HG03060 (cell line): Measurements from ENCODE around the gene CALML4.
"Not testable (repeated sequence)": the region's sequence is repeated elsewhere in the genome, so short reads cannot be mapped to it uniquely, and the experiment has no call there.

Experiments used
- ATAC-seq: cut with Tn5 transposase; IDR thresholded peaks from one replicate; pipeline ENCODE4 v1.9.1; 2021; ENCODE audit warnings: low read depth, moderate number of reproducible peaks; ENCODE audit not compliant: unreplicated experiment

Gene CALML4

DNA sequence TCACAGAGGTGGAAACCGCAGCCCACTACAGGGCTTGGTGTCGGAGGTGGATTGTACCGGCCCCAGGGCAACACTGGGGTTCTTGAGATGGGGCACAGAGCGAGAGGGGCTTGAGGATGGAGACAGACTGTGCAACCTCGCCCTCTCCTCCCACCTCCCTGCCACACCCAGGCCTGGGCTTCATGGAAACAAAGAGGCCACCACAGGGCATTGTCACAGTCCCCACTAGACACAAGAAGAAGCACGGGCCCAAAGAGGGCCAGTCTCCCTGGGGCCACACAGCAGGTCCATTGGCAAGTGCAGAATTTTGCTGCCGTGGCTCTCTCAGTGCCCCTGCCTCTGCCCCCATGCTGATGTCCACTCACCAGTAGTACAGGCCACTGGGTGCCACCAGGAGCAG lies 4.1 kb upstream of the CALML4 start:
- no peak for ATAC-seq

DNA sequence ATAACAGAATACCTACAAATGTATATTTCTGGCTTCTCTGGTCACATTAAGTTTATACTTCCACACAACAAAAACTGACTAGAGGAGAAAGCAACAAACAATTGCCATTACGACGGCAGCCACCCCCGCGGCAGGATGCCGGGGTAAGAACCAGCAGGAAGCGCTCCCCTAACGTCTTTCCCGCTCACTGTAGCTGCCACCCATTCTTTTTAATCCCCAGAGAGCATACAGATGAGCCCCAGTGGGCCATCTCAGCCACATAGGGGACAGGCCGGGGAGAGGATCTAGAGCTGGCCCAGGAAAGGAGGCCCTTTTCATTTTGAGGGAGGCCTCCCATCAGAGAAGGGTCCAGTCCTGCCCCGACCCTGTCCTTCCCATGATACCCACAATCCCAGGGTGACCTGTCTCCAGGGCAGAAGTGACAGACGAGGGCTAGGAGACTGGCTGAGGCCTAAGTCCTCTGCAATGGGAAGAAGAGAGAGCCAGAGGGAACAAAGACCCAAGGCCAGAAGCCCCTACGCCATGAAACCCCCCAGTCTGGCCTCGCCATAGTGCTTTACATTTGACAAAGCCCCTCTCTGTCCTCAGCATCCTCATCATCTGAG lies 3.6 kb upstream of the CALML4 start:
- no peak for ATAC-seq

DNA sequence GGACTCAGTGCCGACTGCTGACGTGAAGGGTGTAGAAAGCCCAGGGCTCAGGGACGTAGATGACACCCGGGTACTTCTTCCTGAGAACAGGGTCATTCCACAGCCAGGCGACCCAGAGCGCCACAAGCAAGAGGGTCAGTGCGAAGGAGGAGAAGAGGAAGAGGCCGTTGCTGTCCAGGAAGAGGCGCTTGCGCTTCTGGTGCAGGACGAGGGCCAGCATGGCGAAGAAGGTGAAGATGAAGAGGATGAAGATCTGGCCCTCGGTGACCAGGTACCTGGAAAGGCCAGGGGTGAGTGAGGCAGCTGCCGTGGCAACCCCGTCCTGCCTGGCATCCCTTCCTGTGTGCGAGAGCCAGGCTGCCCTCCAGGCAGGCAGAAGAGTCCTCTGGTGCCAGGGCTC lies 3.0 kb upstream of the CALML4 start:
- ATAC-seq, result no peak

DNA sequence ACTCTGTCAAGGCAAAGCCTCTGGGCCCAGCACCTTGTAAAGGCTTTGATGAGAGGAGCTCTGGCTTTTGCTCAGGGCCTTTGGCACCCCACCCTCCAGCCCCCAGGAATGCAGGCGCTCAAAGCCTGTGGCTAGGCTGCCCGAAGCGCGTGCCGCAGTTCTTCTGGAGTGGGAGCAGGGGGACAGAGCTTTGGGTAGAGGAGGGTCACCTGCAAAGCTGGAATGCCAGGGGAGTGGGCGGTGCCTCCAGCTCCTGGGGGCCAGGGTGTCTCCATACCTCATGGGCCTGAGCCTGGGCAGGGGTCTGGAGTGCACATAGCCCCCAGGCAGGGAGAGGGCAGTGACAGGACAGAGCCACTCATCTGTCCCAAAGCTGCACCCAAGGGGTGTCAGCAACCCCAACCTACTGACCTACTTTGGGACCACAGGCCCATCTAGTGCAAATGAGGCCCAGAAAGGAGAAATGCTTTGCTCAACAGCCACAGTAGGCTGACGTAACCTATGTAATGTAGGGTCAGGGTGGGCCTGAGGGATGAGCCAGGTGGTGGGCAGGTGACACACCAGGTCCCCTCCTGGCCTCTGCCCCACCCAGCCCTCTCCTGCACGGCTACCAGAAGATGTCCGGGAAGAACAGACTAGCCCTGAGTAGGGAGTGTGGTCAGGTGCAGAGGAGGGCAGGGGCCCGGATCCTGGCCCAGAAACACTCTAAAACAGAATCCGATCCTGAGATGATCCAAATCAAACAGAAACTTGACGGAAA lies 2.2 kb upstream of the CALML4 start:
- no peak for ATAC-seq

DNA sequence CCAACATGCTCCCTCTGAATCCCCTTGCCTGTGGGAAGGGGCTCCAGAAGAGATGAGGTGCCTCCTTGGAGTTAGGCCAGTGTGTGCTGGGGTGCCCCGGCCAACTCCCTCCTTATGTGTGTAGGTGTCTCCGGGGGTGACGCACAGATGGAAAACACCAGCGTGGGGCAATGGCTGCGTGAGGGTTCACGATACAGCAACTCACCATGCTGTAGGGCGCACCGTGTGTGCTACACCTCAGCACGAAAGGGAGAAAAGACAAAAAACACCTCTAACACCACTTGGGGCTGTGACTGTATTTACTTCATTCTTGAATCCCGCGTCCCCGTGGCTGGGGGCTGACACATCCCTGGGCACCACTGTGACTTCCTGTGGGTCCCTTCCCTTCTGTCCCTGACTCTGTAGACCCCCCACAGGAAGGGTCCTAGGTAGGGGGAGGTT lies 1.6 kb upstream of the CALML4 start:
- ATAC-seq, result no peak

DNA sequence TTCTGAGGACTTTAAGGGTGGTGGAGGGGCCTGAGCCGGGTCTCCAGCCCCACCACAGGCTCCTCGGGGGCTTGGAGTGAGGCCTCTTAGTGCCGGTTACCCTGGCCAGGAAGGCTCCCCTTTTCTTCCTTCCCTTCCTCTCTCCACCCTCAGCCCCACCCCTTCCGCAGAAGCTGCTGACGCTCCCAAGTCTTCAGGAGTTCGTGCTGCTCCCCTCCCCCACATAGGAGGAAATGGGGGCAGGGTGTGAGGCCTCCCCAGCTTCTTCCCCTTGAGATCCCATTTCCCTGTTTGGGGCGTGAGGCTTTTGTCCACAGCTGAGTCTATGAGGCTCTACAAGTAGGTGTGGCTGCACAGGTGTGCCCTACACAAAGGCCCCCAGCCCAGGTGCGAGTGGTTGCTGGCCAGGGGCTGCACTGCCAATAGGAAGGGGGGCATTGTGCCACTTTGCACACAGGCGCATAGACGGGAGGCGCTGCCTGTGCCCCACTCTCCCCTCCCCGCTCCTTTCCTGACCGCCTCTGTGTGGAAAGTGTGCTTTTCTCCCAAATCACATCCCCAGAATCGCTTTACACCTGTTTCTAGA lies 915 bp upstream of the CALML4 start:
- ATAC-seq, result no peak

DNA sequence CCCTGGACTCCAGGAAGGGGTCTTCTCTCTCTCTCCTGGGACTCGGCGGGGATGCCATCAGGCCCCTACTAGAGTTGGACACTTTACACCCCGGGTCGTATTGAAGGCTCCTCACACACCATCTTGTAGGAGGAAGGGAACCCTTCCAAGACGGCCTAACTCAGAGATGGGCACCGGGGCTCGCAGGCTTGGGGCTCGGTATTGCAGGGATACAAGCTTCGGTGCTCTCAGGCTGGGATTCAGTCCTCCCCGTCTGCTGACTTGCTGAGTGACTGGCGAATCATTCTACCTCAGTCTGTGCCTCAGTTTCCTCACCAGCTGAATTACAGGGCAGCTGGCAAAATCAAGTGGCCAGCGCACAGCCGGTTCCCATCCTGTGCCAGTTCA lies 419 bp upstream of the CALML4 start:
- no peak for ATAC-seq

DNA sequence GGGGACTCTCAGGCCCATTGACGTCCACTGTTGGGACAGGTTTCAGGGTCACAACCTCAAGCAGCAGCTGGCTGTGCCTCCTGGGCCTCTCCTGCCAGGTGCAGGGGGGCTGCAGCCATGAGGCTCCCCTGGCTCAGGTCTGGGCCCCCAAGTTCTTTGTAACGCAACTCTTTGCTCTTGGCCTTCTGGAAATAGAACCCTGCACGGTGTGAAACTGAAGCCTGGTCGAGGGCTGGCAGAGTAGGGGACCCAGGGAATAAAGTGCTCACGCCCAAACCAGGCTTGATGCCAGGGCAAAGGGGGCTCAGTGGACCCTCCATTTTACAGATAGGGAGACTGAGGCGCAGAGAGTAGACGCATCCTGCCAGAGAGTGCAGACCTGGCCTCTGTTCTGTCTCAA lies 771 bp downstream of the CALML4 start:
- no peak for ATAC-seq

DNA sequence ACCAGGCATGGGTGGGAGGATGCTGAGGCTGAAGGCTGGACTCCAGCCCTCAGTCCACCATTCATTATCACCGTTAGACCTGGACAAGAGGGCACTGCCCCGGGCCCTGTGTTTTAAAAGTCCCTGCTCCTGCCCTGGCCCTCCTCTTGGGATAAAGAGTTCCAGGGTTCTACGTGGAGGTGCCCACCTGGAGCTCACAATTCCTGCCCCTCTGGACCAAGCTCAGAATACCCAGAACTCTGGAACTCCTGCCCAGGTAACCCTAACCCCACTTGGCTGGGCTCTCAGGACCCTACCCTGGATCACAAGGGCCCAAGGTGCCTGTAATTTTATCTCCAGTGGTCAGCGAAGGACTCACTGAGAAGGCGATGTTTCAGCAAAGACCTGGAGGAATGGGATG lies 1.2 kb downstream of the CALML4 start:
- no peak for ATAC-seq

DNA sequence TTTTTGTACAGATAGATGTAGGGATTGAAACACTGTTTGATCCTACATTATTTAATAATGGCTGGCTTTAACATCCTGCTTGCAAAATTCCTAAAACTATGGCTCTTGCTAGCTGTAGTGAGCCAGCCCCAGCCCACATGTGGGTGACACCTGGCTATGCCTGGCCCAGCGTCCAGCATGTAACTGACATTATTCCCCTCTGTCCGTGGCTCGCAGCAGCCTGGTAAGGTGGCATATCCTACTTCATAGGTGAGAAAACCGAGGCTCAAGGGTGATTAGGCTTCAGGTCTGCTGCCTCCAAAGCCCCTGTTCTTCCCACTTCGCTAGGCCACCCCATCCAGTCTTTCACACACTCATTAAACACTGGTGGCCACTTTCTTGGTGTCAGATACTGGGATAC lies 1.6 kb downstream of the CALML4 start:
- no peak for ATAC-seq

DNA sequence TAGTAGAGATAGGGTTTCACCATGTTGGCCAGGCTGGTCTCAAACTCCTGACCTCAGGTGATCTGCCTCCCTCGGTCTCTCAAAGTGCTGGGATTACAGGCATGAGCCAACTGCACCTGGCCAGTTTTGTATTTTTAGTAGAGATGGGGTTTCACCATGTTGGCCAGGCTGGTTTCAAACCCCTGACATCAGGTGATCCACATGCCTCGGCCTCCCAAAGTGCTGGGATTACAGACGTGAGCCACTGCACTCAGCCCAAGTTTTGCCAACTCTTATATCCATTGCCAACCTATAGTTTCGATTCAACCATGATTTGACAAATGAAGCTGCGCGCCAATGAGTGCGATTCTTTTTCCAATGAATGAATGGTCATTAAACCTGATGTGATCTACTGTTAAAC lies 2.1 kb downstream of the CALML4 start:
- not testable (repeated sequence) for ATAC-seq

DNA sequence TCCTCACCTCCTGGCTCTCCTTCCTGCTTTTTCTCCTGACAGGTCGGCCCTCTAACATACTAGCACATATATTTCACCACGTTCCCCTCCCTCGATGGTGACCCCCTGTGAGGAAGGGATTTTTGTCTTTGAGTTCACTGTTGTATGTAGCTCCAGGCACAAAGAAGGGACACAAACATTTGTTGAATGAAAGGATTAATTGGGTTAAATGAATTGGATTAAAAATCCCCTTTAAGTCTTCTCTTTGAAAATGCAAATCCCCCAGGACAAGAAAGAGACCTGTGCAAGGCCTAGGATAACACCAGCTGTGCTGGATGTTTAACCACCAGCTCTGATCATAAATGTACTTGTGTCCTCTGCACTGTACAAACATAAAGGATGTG lies 3.3 kb downstream of the CALML4 start:
- no peak for ATAC-seq

DNA sequence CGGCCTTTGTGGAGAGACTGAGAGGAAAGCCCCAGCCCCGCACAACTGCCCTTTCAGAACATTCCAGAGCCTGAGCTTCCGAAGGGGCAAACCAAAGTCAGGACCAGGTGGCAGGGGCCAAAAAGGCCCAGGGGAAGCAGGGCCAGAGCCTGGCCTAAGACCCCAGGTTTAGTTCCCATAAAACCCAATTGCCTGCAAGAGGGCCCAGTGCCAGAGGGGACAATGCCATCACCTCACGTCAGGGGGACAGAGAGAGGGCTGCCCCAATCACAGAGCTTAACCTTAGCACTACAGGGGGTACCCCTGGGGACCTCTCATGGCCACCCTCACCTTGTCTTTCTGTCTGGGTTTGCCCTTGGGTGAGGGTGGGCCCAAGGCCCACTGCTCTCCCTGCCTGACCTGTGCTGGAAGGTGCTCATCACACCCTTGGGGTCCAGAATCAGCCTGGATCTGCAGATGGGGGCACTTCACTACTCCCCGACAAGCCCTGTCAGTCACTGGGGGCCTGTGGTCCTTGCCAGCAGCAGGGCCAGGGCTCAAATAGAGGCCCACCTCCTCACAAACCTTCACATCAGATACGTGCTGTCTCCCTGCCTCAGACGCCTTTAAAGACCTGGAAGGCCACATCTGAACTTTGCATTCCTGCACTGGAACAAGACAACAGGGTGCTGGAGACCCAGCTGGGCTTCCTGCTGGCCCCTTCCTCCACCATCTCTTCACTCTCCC lies 3.8 kb downstream of the CALML4 start:
- ATAC-seq, result no peak

DNA sequence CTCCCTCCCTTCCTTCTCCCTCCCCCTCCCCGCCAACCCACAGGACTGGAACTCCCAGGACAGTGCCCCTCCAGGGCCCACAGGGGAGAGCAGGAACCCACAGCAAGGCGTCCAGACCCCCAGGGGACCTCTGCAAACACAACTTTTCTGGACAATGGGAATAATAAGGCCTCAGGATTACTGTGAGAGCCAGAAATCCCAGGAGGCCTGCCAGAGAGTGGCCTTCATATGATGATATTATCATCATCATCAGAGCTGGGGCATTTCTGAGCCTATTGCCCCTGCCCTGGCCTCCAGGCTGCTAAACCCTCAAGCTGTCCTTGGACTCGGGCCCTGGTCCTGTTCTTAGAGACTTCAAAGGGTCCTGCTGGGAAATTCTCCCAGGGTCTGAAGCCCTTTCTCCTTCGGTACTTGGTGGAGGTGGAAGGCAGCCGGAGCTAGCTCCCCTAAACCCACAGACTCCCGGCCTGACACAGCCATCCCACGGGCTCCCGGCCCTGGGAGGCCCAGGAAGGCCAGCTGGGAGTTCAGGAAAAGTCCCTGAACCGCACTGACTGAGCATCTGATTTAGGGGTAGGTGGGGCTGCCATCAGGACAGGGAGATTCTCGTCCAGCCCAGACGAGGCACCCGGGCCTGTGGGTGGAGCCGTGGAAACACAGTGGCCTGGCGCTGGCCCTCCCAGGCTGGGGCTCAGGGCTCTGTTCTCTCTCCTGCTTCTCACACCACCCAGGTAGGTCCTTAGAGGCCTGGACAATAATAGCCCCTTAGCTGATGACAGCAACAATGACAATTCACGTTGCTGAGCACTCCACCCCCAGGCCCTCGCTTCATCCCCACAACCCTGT lies 4.9 kb downstream of the CALML4 start:
- no peak for ATAC-seq

DNA sequence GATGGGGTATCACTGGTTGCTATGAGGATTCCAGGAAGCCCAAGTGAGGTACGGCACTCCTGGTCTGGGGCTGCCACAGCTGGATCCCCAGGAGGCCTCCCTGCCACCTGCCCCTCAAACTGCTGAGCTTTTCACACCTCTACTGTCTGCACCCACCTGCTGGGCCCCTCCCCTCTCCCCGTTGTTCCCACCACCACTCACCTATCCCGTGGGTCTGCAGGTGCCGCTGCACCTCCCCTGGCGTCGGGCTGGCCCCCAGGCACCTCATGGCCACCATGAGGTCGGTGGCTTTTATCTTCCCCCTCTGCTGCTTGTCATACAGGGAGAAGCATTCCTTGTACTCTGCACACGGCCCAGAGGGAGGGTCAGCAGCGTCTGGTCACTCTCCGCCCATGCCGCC lies 5.8 kb downstream of the CALML4 start:
- no peak for ATAC-seq

DNA sequence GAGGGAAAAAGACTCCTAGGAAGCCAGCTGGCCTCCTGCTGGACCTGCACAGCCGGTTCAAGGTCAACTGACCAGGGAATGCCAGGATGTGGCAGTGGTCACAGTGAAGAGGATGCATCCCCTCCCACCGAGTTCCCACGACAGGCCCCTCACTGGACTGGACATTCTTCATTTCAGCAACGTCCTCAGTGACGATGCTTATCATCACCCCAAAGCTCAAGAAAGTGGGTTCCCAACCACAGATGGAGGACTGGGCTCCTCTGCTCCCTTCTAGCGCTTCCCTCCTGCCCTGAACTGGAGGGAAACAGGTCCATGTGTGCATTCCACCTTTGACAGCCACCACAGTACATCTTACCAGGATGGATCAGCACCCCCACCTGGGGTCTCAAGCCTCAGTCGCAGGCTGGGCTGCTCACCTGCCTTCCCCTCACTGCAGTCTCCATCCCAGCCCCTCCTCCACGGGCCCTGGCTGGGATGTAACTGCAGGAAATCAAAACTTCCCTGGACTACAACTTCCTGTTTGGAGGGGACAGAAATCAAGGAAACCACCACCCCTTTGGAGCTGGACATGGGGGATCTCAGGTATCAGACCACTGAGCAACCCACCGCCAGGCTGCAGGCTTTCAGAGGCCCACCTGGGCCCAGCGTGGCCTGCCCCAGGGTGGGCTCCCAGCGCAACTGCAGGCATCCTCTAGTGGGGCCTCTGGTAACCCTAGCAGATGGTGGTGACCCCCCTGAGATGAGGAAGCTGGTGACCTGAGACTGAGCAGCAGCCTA lies 7.3 kb downstream of the CALML4 start:
- ATAC-seq, result no peak

DNA sequence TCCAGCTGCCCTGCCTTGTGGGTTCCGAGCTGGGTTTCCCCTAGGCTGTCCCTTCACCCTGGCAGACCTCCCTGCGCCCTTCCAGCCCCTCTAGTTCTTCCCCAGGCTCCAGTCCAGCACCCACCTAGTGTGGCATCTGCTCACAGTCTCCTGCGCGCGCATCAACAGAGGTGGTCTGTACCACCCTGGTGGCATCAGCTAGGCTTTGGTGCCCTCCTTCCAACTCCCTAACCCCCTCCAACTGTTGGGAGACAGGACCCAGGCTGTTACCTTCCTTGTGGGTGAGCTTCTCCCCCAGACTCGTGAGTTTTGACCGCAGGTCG lies 8.0 kb downstream of the CALML4 start:
- no peak for ATAC-seq

DNA sequence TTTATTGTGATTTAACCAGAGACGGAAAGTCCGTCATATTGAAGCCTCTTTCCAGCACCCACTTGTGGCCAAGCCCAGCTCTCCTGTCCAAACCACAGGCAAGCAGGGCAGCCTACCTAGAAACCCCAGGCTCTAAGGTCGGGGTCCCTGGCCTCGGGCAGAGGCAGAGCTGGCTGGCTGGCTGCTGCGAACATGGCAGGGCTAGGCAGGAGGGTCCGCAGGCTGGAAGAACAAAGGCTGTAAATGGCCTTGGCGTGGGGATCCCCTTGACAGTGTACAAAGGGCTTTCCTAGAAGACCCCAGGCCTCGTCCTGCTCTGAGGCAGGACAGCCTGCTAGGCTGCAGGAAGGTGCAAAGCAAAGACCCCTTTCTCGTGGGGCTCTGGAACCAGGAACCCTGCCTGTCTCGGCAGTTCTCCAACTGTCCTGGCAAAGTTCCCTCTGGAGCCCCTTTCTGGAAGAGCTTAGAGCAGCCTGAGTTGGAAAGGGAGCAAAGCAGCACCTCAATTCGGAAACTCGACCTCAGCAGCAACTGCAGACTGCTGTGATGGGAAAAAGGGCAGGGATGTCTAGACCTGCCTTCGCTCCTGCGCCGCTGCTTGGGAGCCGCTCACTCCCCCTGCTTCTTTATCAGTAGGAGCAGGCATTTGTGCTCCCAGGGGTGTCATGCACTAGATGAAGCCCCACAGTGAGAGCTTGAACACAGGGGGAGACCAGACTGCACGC lies 8.5 kb downstream of the CALML4 start:
- no peak for ATAC-seq

DNA sequence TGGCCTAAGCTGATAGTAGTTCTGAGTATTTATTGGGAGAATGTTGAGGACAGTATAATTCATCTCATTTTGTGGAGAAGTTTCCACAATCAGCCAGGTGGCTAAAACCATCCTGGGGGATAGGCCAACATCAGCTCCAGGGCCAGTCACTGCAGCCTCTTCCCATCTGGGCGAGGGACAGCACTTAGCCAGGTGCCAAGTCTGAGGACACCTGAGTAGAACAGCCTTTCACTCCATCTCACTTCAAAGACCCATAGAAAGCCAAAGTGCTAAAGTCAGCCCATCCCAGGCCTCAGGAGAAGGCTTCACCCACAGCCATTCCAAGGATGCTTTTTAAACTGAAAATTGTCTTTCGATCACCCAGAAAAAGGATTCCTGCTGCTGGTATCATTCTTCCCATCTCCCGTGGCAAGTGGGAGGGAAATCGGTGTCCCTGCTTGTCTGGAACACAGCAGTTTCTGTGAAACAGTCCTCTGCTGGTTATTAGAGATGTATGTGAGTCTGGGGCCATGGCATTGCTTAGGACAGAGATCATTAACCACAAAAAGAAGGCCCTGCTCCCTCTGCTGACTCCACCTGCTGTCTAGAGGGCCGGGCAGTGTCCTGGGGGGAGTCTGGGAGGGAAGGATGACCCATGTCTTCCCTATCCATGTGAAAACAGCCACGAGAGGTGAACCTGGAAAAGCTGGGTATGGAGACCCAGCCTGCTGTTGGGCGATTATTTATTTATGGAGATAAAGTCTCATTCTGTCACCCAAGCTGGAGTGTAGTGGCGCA lies 9.6 kb downstream of the CALML4 start:
- no peak for ATAC-seq
